Duodenal mucosa (tissue), 2 donors: ENCODE results near the gene PPP2R3A.

Source experiments
- H3K27ac ChIP-seq: one replicate; pipeline ENCODE4 v1.7.0; 2013; ENCODE audit warnings: low read depth, low read length
- H3K27me3 ChIP-seq, 2 donors: one replicate each; pipeline ENCODE4 v1.7.0; 2013; ENCODE audit warnings: low read length in 2 of 2, control low read depth in 1 of 2; ENCODE audit not compliant: insufficient read depth in 2 of 2, control insufficient read depth in 1 of 2
- H3K36me3 ChIP-seq, 2 donors: one replicate each; pipeline ENCODE4 v1.7.0; 2013; ENCODE audit warnings: low read length in 2 of 2, control low read depth in 1 of 2; ENCODE audit not compliant: insufficient read depth in 2 of 2, control insufficient read depth in 1 of 2
- H3K4me1 ChIP-seq, 2 donors: one replicate each; pipeline ENCODE4 v1.7.0; 2013; ENCODE audit warnings: low read length in 2 of 2, control low read depth in 1 of 2; ENCODE audit not compliant: insufficient read depth in 2 of 2, control insufficient read depth in 1 of 2
- H3K4me3 ChIP-seq, 2 donors: one replicate each; pipeline ENCODE4 v1.7.0; 2013; ENCODE audit warnings: low read length in 2 of 2, low read depth in 1 of 2
- H3K9ac ChIP-seq, 2 donors: one replicate each; pipeline ENCODE4 v1.7.0; 2013; ENCODE audit warnings: low read length in 2 of 2, low read depth in 1 of 2
- H3K9me3 ChIP-seq, 2 donors: one replicate each; pipeline ENCODE4 v1.7.0; 2013; ENCODE audit warnings: low read length in 2 of 2, control low read depth in 1 of 2; ENCODE audit not compliant: control insufficient read depth in 1 of 2

Gene PPP2R3A, protein sequence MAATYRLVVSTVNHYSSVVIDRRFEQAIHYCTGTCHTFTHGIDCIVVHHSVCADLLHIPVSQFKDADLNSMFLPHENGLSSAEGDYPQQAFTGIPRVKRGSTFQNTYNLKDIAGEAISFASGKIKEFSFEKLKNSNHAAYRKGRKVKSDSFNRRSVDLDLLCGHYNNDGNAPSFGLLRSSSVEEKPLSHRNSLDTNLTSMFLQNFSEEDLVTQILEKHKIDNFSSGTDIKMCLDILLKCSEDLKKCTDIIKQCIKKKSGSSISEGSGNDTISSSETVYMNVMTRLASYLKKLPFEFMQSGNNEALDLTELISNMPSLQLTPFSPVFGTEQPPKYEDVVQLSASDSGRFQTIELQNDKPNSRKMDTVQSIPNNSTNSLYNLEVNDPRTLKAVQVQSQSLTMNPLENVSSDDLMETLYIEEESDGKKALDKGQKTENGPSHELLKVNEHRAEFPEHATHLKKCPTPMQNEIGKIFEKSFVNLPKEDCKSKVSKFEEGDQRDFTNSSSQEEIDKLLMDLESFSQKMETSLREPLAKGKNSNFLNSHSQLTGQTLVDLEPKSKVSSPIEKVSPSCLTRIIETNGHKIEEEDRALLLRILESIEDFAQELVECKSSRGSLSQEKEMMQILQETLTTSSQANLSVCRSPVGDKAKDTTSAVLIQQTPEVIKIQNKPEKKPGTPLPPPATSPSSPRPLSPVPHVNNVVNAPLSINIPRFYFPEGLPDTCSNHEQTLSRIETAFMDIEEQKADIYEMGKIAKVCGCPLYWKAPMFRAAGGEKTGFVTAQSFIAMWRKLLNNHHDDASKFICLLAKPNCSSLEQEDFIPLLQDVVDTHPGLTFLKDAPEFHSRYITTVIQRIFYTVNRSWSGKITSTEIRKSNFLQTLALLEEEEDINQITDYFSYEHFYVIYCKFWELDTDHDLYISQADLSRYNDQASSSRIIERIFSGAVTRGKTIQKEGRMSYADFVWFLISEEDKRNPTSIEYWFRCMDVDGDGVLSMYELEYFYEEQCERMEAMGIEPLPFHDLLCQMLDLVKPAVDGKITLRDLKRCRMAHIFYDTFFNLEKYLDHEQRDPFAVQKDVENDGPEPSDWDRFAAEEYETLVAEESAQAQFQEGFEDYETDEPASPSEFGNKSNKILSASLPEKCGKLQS (N-terminal part only)

DNA sequence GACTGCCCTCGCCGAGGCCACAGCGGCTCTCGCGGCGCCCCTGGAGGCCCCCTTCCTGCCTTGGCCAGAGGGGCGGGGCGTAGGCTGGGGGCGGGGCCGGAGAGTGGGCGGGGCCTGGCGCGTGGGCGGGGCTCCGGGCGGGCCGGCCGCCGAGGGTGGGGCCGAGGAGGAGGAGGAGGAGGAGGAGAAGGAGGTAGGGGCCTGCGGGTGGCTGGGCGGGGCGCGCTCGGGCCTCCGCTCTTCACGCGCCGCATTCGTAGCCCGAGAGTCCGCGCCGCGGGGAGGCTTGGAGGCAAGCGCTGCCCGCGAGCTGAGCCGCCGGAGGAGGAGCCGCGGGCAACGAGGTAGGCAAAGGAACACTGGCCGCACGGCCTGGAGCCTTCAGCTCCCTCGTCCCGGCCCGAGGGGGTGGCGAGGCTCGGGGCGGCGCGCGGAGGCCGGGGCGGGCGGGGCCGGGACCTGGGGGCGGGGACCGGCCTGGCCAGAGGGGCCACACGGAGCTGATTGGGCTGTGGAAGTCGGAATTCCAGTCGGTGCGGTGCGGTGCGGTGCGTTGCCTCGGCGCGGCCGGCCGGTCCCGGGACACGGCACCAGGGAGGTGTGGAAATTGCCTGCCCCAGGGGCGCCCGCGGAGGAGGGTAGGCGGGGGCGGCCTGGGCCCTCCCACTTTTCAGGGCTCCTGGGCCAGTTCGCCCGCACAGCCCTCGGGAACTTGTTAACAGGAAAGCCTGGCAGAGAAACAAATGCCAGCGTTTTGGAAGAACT lies at the start of gene PPP2R3A:
Gene PPP2R3A, plus strand, starts transcription at position 223 of the 765 bp plus-strand sequence. CDS start 35,771 bp downstream, outside the sequence.
- H3K27ac ChIP-seq: peak within 1 kb of the TSS; percentile 81
- H3K4me3 ChIP-seq: peak within 1 kb of the TSS; percentile 69 to 73
- H3K27me3 ChIP-seq: no peaks in the 10 kb centered on the region
- peak within 1 kb of the TSS; percentile 28 to 63 for H3K9ac ChIP-seq
- H3K4me1 ChIP-seq: peaks cover 10 to 23% of the 10 kb centered on the region in 2 donors
- H3K9me3 ChIP-seq: no peaks in the 10 kb centered on the region
- H3K36me3 ChIP-seq: no peaks in the 10 kb centered on the region

DNA sequence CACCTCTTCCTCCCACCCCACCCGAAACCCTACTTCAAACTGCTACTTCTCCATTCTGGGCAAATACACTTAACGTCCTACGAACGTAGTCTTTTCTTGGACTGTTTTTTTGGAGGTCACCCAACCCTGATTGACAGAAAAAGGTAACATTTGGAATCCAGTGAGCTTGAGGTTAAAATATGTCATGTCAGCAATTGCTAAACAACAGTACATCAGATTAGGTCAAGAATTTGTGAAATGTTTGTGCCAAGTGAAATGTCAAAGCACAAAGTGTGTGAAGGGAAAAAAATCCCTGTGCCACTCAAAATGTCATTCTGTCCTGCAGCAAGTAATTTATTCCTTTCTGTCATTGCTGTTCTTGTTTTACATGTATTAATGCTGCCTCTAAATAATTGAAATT lies 49.2 kb upstream of the PPP2R3A start:
- Histone ChIP-seq H3K4me1 (no peaks in the 10 kb centered on the region), H3K9ac (no peak overlapping the region), H3K27me3 (no peaks in the 10 kb centered on the region), H3K27ac (no peak overlapping the region), H3K9me3 (no peaks in the 10 kb centered on the region), H3K4me3 (no peak overlapping the region), H3K36me3 (no peaks in the 10 kb centered on the region)

DNA sequence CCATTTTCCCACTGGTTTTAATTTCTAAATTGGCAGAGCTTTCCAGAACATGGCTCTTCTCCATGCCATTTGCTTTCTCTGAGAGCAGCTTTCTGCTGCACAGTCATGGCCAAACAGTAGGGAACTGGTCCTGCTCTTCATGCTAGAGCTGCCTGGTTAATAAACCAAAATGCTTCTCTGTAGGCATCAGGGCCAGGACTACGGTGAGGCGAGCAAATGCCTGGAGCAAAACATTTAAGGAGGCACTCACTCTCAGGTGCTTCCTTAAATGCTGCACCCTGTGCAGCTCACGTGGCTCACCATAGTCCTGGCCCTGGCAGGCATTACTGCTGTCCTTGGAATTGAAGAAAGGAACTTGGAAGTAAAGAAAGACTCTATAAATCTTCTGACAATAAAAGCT lies 48.5 kb upstream of the PPP2R3A start:
- no peaks in the 10 kb centered on the region for H3K27me3 ChIP-seq
- no peak overlapping the region for H3K4me3 ChIP-seq
- H3K4me1 ChIP-seq: no peaks in the 10 kb centered on the region
- H3K9me3 ChIP-seq: no peaks in the 10 kb centered on the region
- no peak overlapping the region for H3K27ac ChIP-seq
- H3K36me3 ChIP-seq: no peaks in the 10 kb centered on the region
- H3K9ac ChIP-seq: no peak overlapping the region

- Histone ChIP-seq H3K4me1 (no peaks in the 10 kb centered on the region), H3K4me3 (no peak overlapping the region), H3K9ac (no peak overlapping the region), H3K36me3 (no peaks in the 10 kb centered on the region), H3K27ac (no peak overlapping the region), H3K9me3 (no peaks in the 10 kb centered on the region), H3K27me3 (no peaks in the 10 kb centered on the region)
These were observed 47.5 kb upstream of the PPP2R3A start for GRCh38 chr3:135917927-135918597.

DNA sequence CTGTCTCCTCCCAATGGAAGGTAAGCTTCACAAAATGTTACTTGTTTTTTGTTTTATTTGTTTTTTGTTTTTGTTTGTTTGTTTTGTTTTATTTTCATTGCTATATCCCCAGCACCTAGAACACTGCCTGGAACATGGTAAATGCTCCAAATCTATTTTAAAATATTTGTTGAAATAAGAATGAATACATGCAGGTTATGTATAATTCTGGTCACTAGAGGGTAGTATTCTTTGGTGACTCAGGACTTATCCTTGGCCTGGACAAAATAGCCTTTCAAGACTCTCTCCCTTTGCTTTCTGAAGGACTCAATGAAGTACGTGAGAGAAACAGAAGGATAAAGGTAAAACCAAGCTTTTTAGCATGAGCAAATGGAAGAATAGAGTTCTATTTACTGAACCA lies 46.9 kb upstream of the PPP2R3A start:
- no peak overlapping the region for H3K9ac ChIP-seq
- no peaks in the 10 kb centered on the region for H3K4me1 ChIP-seq
- H3K27me3 ChIP-seq: no peaks in the 10 kb centered on the region
- H3K9me3 ChIP-seq: no peaks in the 10 kb centered on the region
- no peak overlapping the region for H3K27ac ChIP-seq
- H3K36me3 ChIP-seq: no peaks in the 10 kb centered on the region
- no peak overlapping the region for H3K4me3 ChIP-seq

DNA sequence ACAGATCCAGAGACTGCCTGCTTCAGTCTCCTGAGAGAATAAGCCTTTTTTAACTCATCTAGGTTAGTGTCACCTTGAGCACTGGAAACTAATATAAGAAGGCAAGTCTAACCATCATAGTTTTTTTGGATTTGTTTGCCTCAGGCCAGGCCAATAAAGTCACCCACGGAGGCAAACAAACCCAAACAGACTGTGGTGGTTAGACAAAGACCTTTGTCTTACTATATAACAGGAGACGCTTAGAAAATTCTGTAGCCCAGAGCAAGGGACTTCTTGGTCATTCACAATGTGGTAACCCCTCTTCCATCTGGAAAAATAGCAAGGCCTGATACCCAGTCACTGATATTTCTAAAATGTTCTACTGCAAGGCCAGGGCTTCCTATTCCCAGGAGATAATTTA lies 45.3 kb upstream of the PPP2R3A start:
- Histone ChIP-seq H3K9ac (no peak overlapping the region), H3K4me3 (no peak overlapping the region)

DNA sequence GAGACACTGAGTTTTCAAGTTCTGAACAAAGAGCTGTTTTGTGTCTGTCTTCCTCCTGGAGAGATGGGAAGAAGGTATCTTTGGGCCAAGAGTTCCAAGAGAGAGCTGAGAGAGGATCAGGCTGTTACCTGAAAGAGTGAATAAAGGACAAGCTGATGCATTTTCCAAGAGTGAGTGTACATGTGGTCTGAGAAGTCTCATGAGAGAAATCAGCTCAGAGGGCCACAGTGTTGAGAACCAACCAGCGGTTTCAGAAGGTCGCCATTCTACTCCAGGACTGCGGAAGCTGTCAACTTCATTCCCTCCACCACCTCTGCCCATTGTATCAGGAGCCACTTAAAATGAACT lies 42.7 kb upstream of the PPP2R3A start:
- peak overlapping the region; percentile 11 for H3K27ac ChIP-seq

More for the DNA sequence above, 45.3 kb upstream of the PPP2R3A start:
- H3K9me3 ChIP-seq: no peaks in the 10 kb centered on the region
- H3K27ac ChIP-seq: no peak overlapping the region
- H3K36me3 ChIP-seq: no peaks in the 10 kb centered on the region
- H3K27me3 ChIP-seq: no peaks in the 10 kb centered on the region
- H3K4me1 ChIP-seq: no peaks in the 10 kb centered on the region

GRCh38 chr3:135924506-135924905 lies 41.0 kb upstream of the PPP2R3A start:
- Histone ChIP-seq H3K36me3 (no peaks in the 10 kb centered on the region), H3K4me1 (no peaks in the 10 kb centered on the region), H3K27me3 (no peaks in the 10 kb centered on the region), H3K9ac (no peak overlapping the region), H3K27ac (no peak overlapping the region), H3K4me3 (no peak overlapping the region), H3K9me3 (no peaks in the 10 kb centered on the region)

More for the DNA sequence above, 42.7 kb upstream of the PPP2R3A start:
- Histone ChIP-seq H3K4me3 (no peak overlapping the region), H3K9ac (no peak overlapping the region), H3K27me3 (no peaks in the 10 kb centered on the region), H3K4me1 (no peaks in the 10 kb centered on the region), H3K9me3 (no peaks in the 10 kb centered on the region), H3K36me3 (no peaks in the 10 kb centered on the region)

GRCh38 chr3:135926664-135927063 lies 38.9 kb upstream of the PPP2R3A start:
- Histone ChIP-seq H3K9me3 (no peaks in the 10 kb centered on the region), H3K36me3 (no peaks in the 10 kb centered on the region), H3K4me3 (no peak overlapping the region), H3K27ac (no peak overlapping the region), H3K4me1 (no peaks in the 10 kb centered on the region), H3K27me3 (no peaks in the 10 kb centered on the region), H3K9ac (no peak overlapping the region)
